ENCODE results near the gene CST6. TPM values are rescaled to one million over a fixed set of nuclear protein-coding genes. Genes with fewer than 3 reads are reported as not detected.
"Not testable (repeated sequence)": the region's sequence is repeated elsewhere in the genome, so short reads cannot be mapped to it uniquely, and the experiment has no call there.

The CST6 gene
- total and polyA plus RNA-seq, 7 donors = 0.13 to 18.7 (median 0.47) TPM; not detected in 2

GRCh38 chr11:66020212-66020611 lies 8.4 kb downstream of the CST6 start:
- no peak for ATAC-seq
- no peak for DNase-seq
- no peak for TF ChIP-seq CTCF (IDR thresholded peaks at IDR 0.05)
- Histone ChIP-seq H3K4me1 (peaks cover 21% of the 10 kb centered on the region), H3K4me3 (no peak overlapping the region), H3K36me3 (ENCODE audit: insufficient read depth in 1 of 2, low read depth in 1 of 2) (no peaks in the 10 kb centered on the region), H3K27me3 (ENCODE audit: insufficient read depth in 3 of 3, low read length in 2 of 3) (no peaks in the 10 kb centered on the region), H3K9me3 (no peaks in the 10 kb centered on the region), H3K27ac (no peak overlapping the region)
- intact Hi-C loops (cut with DNase I) = no loop called here
- WGBS, 3 donors = 68 to 78% (median 76%) methylated on average over 8 of the region's 8 CpGs

GRCh38 chr11:66020618-66021357 lies 9.0 kb downstream of the CST6 start:
- ATAC-seq = peak in 2 of 4 donors; percentile 36 to 52

GRCh38 chr11:66022401-66023185 lies 10.8 kb downstream of the CST6 start:
- intact Hi-C loops (cut with DNase I) = no loop called here
- no peaks in the 10 kb centered on the region for H3K36me3 ChIP-seq (ENCODE audit: insufficient read depth in 1 of 2, low read depth in 1 of 2)
- H3K27ac ChIP-seq = no peak overlapping the region
- WGBS, 3 donors = 15 to 20% (median 16%) methylated on average over 43 to 46 of the region's 46 CpGs
- DNase-seq = peak; percentile 81 to 88
- H3K9me3 ChIP-seq = no peaks in the 10 kb centered on the region
- peak overlapping the region; percentile 57 for H3K4me3 ChIP-seq
- peak; percentile 81 to 97 (median 88) for ATAC-seq
- peak; percentile 98 for TF ChIP-seq CTCF (IDR thresholded peaks at IDR 0.05)
- peaks cover 8% of the 10 kb centered on the region for H3K4me1 ChIP-seq
- no peaks in the 10 kb centered on the region for H3K27me3 ChIP-seq (ENCODE audit: insufficient read depth in 3 of 3, low read length in 2 of 3)

More at GRCh38 chr11:66020618-66021357, 9.0 kb downstream of the CST6 start:
- no peak for TF ChIP-seq CTCF (IDR thresholded peaks at IDR 0.05)
- Histone ChIP-seq H3K27me3 (ENCODE audit: insufficient read depth in 3 of 3, low read length in 2 of 3) (no peaks in the 10 kb centered on the region), H3K4me3 (no peak overlapping the region), H3K27ac (no peak overlapping the region), H3K4me1 (peaks cover 15% of the 10 kb centered on the region), H3K36me3 (ENCODE audit: insufficient read depth in 1 of 2, low read depth in 1 of 2) (no peaks in the 10 kb centered on the region), H3K9me3 (no peaks in the 10 kb centered on the region)
- intact Hi-C loops (cut with DNase I) = no loop called here
- peak; percentile 49 to 71 for DNase-seq
- 78 to 84% (median 80%) methylated on average over 23 to 25 of the region's 25 CpGs for WGBS, 3 donors

- H3K9me3 ChIP-seq; H3K27me3 ChIP-seq (ENCODE audit: insufficient read depth in 3 of 3, low read length in 2 of 3); ATAC-seq; H3K27ac ChIP-seq; H3K4me1 ChIP-seq; DNase-seq; H3K36me3 ChIP-seq (ENCODE audit: insufficient read depth in 1 of 2, low read depth in 1 of 2); intact Hi-C loops (cut with DNase I); H3K4me3 ChIP-seq: not testable (repeated sequence)
- 66 to 86% (median 78%) methylated on average over 5 of the region's 5 CpGs for whole genome bisulfite sequencing, 3 donors
Measured at GRCh38 chr11:66023186-66023440, 11.3 kb downstream of the CST6 start.

GRCh38 chr11:66026017-66026529 lies 14.3 kb downstream of the CST6 start, which contains the start of gene CATSPER1:
TSS of gene CATSPER1 (minus strand) at chr11:66026479. CDS start at chr11:66026379, 100 bp downstream.
- DNase-seq = no peak
- Histone ChIP-seq H3K27me3 (ENCODE audit: insufficient read depth in 3 of 3, low read length in 2 of 3) (no peaks in the 10 kb centered on the region), H3K36me3 (ENCODE audit: insufficient read depth in 1 of 2, low read depth in 1 of 2) (no peaks in the 10 kb centered on the region), H3K9me3 (no peaks in the 10 kb centered on the region), H3K4me3 (no peak within 1 kb of the TSS), H3K27ac (no peak within 1 kb of the TSS), H3K4me1 (peaks cover 8% of the 10 kb centered on the region)
- intact Hi-C loops (cut with DNase I) = no loop called here
- no peak for TF ChIP-seq CTCF (IDR thresholded peaks at IDR 0.05)
- ATAC-seq = no peak
- 83 to 90% (median 86%) methylated on average over 18 of the region's 18 CpGs for WGBS, 3 donors

All from psoas muscle (tissue), 8 donors.